ENCODE results near the gene LYZL4.

Gene LYZL4

GRCh38 chr3:42425736-42426407 is 15.5 kb upstream of the LYZL4 start:
- no peak for DNase-seq (ENCODE audit: low read depth, low spot score)

GRCh38 chr3:42424911-42425310 is 14.5 kb upstream of the LYZL4 start:
- no peak for DNase-seq (ENCODE audit: low read depth, low spot score)

DNA sequence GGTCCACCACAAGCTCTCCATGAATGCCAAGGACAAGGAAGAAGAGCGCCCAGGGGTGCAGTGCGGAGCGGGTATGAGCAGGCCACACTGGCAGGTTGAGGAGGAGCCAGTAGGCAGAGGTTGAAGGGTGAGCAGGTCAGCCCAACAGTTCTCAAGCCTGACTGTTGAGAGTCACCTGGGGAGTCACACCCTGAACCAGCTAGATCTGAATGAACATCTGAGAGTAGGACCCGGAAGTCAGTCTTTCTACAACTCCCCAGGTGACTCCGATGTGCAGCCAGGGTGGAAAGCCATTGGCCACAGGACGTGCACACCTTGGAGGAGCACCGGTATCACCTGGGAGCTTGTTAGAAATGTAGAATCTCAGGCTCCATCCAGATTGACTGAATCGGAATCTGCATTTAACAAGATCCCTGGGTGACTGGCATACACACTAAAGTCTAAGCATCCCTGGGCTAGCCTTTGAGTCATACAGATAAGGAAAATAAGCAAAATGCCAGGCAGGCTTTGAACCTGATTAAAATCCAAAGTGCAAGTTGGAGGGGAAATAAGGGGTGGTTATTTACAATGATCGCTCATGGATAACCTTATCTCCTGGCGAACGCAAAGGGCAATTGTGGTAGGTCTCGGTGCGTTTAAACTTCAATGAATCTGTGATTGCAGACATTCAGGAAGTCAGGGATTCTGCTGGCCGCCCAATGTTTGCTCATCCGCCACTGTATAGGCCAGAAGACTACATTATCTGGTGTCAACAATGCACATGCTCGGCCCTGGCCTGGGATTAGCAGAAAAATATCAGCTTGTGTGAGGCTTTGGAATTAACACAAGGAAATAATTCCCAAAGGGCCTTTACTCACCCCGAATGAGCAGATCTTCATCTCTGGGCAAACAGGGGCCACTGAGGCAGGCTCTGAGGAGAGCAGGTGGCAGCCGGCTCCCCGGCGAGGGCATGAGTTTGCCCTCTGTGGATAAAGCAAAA is 11.7 kb upstream of the LYZL4 start:
- no peak for DNase-seq (ENCODE audit: low read depth, low spot score)

DNA sequence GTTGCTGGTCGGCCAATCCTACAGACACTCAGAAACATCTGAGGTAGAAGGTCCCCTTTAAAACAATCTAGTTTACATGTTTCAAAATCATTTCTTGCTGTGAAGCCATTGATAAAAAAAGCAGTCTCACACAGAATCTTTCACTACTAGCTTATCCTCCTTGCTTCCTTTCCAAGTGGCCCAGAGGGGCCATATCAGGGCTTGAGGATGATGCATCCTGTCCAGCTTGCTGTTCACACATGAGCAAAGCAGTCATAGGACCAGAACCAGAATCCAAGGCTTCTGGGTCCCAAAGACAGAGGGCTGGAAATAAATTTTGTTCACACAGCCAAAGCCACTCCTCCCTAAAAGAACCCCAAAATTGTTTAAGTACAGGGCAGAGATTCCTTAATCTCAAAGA is 9.2 kb upstream of the LYZL4 start:
- no peak for DNase-seq (ENCODE audit: low read depth, low spot score)

GRCh38 chr3:42412526-42413155 is 2.2 kb upstream of the LYZL4 start:
- DNase-seq (ENCODE audit: low read depth, low spot score) = no peak

- no peak for DNase-seq (ENCODE audit: low read depth, low spot score)
These were observed 1.0 kb upstream of the LYZL4 start for GRCh38 chr3:42411429-42411828.

DNA sequence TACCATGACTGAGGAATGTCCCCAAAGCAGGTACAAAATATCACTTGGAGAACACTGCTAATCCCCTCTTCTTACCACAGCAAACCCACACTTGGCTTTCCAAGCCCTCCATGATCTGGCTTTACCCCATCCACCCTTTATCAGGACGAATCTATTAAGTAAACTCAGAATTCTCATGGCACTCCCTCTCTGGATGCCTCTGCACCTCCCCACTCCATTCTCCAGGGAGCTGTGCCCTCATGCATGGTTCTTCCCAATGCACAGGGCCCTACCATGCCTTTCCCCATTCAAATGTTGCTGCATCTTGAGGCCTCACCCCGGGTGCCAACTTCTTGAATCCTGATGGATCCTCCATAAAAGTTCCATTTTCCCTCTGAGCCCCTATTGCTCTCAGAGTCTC is 2.3 kb downstream of the LYZL4 start:
- no peak for DNase-seq (ENCODE audit: low read depth, low spot score)

GRCh38 chr3:42406727-42407450 is 3.5 kb downstream of the LYZL4 start:
- DNase-seq (ENCODE audit: low read depth, low spot score) = no peak

DNA sequence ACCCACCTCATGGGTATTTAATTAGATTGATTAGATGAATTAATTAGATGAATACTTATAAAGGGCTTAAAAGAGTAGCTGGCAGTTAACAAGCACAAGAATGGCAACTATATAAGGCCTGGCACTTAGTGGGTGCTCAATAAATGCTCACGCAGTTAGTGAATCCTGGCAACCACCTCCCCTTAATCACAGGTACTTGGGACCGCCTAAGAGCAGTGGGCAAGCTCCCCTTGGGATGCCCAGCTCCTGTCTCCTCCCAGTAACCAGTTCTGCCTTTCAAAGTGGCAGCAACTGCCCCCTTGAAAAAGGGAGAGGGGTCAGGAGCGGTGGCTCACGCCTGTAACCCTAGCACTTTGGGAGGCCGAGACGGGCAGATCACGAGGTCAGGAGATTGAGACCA is 4.6 kb downstream of the LYZL4 start:
- no peak for DNase-seq (ENCODE audit: low read depth, low spot score)

DNA sequence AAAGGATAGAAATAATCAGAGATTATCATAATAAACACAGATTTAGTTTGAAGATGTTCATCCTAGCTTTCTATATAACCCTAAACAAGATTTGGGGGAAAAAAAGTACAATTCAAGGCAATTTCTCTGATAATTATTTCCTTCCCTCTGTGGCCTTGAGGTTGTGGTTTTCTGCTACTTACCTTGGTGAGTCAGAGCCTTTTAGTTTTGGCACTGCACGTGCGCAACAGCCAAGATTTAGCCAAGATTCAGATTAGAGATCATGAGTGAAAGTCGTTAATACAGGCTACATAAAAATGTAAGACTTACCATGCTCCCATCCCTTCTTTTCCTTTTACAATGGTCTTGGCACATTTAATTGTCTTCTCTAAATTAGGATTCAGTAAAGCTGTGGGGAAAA is 6.7 kb downstream of the LYZL4 start:
- no peak for DNase-seq (ENCODE audit: low read depth, low spot score)

DNA sequence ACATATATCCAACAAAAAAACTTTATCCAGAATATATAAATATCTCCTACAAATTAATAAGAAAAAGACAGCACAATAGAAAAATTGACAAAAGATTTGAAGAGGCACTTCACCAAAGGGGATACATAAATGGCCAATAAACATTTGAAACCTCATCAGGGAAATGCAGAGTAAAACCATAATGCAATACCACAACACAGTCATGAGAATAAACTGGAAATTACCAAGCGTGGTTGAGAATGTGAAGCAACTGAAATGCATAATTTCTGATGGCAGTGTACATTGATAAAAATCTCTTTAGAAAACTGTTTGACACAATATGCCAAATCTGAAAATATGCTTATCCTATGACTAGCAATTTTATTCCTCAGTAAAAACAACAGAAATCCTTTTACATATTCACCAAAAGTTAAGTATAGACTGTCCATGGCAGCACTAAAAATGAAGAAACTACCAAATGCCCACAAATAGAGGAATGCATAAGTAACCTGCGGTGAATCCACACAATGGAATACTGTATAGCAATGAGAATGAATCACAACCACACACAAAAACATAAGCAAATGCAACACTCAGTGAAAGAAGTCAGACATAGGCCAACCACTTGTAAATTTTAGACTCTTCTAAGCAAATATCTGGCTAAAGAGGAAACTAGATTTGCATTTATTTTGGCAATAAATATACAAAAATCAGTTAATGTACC is 7.9 kb downstream of the LYZL4 start:
- DNase-seq (ENCODE audit: low read depth, low spot score) = no peak

DNA sequence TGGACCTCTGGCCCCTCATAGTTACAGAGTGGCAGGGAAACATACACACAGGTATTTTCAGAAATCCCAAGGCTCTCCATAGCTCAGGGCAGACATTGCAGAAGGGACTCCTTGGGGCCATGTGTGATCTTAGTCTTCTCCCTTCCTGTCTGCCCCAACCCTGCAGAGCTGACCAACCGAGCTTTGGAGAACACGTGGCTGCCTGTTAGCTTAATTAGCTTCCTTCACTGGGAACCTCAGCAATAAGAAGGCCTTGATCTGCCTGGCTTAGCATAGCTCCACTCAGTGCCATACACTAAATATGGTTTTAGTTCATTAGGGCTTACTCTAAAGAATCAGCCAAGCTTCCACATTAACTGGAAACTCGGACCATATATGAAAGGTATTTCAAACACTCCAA is 12.3 kb downstream of the LYZL4 start:
- DNase-seq (ENCODE audit: low read depth, low spot score) = no peak

GRCh38 chr3:42397644-42398043 is 12.8 kb downstream of the LYZL4 start:
- no peak for DNase-seq (ENCODE audit: low read depth, low spot score)

DNA sequence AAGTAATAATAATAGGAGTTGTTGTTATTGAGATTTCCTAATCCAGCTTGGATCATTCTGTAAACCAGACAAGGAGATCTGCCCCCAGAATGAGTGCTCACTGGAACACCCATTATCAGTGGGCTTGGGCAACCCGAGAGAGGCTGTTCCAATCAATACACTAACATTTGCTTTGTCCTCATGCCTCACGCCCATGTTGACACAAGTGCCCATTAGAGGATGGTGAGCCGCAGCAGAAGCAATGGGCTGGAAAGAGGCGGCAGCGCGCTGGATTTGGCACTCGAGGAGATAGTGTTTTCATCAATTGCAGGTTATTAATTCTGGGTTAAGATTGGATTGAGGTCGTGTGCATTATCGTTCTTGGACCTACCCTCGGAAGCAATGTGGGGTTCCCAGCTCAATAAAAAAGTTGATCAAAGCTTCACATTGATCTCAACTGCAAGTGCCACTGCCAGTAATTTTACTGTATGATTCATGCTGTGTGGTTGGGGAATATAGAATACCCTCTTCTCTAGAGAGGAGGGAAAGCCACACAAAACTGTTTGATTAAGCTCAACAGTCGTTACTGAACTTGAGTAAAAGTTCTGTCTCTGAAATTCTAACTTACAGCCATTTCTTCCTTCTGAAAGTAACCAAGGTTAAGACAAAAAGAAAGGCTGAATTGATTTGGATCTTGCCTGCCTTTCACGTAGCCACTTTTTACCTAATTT is 15.7 kb downstream of the LYZL4 start:
- no peak for DNase-seq (ENCODE audit: low read depth, low spot score)

GRCh38 chr3:42387802-42388651 is 22.4 kb downstream of the LYZL4 start:
- no peak for DNase-seq (ENCODE audit: low read depth, low spot score)

GRCh38 chr3:42381551-42382082 is 28.8 kb downstream of the LYZL4 start:
- DNase-seq (ENCODE audit: low read depth, low spot score) = no peak

DNA sequence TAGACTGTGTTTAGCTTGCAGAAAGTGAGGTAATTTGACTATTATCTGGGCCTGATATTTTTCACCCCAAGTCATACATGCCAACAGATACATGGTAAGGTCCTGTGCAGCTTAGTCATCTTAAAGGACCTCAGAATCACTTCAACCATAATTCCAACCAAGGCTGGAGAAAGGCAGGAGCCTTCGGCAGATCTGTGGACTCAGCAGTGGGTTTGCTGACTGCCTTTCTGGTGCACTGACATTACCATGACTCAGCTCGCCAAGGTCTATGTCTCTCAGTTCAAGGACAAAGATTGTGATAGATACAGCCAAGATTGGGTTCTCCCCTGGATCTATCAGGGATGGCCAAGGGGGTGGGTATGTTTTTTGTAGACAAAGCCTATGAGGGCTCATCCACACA is 32.7 kb downstream of the LYZL4 start:
- DNase-seq (ENCODE audit: low read depth, low spot score) = no peak

- no peak for DNase-seq (ENCODE audit: low read depth, low spot score)
These were observed 34.0 kb downstream of the LYZL4 start for GRCh38 chr3:42376344-42376798.

DNA sequence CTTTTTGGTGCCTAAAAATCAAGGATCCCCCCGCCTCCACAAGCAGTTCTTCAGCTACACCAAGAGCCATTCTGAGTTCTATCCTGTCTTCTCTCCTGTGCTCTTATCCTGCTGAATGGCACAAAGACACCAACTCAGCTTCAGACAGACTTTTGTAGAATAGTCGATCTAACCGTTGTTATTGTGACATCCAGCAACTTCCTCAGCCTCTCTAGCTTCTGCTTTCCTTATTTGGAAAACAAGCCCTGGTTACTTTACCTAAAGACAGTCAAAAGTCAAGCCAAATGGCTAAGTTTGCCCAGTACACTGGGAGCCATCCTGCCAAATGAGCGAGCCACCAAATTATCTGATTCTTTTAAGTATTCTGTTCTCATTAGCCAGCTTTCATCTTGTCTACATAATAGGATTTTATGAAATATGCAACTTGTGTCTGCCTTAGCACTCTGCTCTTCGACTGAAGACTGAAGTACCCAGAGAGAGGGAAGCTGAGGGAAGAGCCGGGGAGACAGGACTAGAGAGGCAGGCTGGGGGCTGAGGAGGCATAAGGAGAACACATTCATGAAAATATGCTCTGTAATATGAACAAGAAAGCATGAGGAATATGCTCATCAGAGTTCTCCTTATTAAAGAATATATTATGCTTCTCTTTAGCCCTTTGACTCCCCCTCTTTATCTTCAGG is 35.1 kb downstream of the LYZL4 start:
- no peak for DNase-seq (ENCODE audit: low read depth, low spot score)

Measured in iPS DF 19.7 (cell line).